GM21786 (cell line): Measurements from ENCODE around the gene ZNF467.
A peak's percentile ranks its signal among the peaks of the same experiment; 100 is the strongest.

Source experiments
- ATAC-seq: cut with Tn5 transposase; IDR thresholded peaks from one replicate; pipeline ENCODE4 v1.9.1; 2021; ENCODE audit not compliant: unreplicated experiment

The ZNF467 gene

DNA sequence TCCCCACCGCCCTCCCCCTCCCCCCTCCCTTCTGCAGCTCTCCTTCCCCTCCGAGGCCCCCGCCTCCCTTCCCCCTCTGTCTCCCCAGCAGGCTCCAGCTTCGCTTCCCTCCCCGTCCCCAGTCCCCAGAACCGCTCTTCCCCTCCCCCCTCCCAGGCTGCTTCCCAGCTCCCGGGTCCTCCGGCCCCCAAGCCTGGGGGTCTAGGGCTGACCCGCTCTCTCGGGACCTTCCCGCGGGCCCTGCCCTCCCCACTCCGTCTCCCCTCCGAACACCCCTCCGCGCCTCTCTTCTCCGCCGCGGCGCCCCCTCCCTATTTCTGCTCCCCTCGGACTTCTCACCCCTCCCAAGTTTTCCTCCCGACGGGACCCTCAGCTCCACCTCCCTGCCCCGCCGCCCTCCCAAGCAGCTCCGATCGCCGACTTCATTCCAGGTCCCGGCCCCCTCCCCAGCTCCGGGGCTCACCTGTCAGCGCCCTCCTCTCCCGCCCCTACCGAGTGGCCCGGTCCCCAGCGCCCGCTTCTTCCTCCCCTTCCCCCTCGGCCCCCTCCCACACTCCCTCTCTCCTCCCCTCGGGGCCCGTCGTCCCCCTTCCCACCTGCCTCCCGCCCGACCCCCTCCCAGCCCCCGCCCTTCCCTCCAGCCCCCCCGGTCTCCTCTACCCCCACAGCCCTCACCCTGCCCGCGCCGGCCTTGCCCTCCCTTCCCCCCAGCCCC is 990 bp downstream of the ZNF467 start:
- ATAC-seq = no peak

DNA sequence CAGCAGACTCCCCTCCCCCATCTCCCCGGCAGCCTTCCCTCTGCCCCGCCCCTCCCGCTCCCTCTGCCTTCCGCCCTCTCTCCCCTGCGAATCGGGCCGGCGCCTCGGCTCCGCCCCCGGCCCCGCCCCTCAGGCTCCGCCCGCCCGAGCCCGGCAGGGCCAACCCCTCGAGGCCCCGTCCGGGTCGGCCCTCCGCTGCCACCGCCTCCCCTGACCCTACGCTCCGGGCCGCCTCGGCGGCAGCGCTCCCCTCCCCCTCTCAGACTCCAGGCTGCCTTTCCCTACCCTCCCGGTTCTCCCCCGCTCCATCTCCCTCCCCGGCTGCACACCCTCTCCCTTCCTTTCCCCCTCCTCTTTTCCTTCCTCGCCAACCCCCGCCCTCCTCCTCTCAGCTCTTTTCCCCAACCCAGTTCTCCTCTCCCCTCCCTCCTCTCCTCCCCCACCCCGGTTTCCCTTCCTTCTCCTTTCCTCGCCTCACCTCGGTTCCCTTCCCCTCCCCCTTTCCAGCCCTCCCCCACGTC is 1.6 kb downstream of the ZNF467 start:
- ATAC-seq = peak; percentile 96

DNA sequence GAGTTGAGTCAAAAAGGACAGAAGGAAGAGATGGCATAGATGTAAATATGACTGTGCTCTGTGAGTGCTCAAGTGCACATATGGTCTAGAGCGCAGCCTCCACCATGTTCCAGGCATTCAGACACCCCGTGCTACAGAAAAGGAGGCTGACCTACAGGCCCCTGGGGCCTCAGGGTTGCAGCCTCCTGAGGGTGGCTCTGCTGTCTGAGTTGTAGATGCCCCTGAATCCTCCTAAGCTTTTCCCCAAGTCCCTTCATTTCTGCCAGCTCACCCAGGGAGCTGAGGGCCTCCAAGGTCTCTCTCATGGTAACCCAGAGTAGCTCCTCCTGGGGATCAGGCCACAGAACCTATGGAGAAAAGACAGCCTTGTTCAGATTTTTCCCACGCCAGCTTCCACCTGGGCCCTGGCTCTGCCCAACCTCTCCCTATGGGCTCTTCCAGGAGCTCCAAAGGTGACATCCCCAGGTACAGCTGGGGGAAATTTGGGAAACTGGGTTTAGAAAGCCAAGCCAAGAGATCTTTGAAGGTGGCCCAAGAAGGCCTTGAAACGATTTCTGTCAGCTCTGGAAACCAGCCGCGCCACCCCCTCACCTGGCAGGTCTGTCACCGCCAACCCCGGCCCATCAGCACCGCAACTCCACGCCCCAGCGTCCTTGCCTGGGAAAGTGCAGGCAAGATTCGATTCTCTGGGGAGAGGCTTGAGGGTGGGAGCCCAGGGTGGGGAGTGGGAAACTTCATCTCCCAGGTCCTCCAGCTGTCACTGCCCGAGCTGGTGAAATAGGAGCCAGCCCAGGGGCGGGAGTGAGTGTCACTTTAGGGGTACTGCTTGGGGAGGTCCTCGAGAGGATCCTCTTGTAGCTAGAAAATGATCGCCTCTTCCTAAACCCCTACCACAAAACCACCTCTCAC is 2.4 kb downstream of the ZNF467 start:
- peak; percentile 16 for ATAC-seq

DNA sequence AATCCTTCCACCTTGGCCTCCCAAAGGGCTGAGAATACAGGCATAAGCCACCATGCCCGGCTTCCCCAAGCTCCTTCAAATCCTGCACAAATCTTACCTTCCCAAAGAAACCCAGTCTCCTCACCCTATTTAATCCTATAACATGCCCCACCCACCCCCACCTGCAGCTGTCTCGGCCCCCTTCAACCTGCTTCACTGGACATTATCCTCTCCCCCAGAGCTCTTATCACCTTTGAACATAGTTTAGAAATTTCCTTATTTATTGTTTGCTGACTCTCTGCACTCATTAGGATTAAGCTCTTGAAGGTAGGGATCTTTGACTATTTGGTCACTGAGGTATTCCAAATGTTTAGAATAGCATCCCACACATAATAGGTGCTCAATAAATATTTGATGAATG is 3.5 kb downstream of the ZNF467 start:
- no peak for ATAC-seq

DNA sequence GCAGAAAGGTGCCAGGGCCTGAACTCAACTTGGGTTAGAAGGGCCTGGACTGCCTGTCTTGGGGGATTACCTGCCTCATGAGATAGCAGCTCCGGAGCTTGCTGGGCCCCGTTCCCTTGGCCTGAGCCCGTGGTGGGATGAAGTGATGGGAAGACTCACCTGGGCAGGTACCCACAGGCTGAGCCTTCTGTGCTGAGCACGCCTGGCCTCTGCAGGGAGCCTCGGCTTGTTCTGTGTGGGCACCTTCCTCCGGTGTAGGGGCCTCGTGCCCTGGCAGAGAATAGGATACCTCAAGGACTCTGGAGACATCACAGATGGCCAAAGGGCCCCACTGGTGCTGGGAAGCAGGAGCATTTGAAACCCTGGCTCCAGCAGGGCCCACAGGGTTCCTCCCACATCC is 4.5 kb downstream of the ZNF467 start:
- no peak for ATAC-seq

DNA sequence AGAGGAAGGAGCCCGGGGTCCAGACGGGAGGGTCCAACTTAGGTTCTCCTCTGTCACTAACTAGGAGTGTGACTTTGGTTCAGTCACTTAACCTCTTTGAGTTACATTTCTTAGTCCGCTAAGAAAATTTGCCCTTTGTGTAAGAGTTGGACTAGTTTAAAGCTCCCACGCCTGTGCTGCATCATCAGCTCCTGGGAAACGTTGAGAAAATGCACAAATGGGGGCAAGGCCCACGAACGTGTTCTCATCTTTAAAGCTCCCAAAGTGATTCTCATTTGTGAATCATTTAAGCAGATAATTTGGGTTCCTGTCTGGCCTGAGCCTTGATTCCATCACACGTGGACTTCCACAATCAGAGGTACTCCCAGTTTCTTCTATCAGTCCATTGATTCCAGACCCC is 6.3 kb downstream of the ZNF467 start:
- ATAC-seq = no peak

DNA sequence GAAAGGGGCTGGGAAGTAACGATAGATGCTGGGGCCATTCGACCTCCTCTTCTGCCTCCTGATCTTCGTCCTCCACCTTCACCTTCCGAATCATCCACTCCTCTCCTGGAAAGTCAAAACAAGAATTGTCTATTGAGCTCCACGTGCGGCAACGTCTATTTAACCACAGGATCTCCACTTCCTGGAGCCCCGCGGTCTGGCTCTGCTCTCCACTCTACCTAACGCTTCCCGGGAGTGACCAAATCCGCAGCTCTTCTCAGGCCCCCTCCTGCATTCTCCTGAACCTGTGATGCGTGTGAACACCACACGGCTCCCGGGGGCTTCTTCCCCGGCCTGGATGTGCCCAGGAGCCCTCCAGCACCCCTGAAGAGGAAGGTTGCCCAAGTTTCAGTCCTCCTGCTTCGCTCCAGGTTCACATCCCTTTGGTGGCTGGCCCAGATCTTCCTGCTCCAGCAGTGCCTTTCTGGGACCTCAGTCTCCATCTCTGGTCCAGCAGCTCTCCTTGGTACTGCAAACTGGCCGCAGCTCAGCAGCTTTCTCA is 7.2 kb downstream of the ZNF467 start:
- ATAC-seq = no peak

DNA sequence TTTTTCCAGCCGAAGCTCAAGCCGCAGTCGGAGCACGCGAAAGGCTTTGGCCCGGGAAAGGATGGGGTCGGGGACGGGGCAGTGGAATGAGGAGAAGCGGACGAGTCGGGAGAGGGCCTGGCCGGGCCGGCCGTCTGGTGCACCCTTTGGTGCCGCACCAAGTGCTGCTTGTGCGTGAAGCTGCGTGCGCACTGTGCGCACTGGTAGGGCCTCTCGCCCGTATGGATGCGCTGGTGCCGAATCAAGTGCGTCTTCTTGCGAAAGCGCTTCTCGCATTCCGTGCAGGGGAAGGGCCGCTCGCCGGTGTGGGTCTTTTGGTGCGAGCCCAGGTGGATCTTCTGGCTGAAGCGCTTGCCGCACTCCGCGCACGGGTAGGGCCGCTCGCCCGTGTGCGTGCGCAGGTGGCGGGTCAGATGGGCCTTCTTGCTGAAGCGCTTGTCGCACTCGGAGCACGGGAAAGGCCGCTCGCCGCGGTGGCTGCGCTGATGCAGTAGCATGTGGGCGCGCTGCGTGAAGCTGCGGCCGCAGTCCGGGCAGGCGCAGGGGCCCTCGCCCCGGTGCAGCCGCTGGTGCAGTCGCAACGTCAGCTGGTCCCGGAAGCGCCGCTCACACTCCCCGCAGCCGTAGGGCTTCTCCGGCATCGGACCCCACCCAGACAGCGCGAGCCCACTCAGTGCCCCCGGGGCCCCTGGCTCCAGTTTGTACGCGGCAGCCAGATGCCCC is 7.8 kb downstream of the ZNF467 start:
- no peak for ATAC-seq

DNA sequence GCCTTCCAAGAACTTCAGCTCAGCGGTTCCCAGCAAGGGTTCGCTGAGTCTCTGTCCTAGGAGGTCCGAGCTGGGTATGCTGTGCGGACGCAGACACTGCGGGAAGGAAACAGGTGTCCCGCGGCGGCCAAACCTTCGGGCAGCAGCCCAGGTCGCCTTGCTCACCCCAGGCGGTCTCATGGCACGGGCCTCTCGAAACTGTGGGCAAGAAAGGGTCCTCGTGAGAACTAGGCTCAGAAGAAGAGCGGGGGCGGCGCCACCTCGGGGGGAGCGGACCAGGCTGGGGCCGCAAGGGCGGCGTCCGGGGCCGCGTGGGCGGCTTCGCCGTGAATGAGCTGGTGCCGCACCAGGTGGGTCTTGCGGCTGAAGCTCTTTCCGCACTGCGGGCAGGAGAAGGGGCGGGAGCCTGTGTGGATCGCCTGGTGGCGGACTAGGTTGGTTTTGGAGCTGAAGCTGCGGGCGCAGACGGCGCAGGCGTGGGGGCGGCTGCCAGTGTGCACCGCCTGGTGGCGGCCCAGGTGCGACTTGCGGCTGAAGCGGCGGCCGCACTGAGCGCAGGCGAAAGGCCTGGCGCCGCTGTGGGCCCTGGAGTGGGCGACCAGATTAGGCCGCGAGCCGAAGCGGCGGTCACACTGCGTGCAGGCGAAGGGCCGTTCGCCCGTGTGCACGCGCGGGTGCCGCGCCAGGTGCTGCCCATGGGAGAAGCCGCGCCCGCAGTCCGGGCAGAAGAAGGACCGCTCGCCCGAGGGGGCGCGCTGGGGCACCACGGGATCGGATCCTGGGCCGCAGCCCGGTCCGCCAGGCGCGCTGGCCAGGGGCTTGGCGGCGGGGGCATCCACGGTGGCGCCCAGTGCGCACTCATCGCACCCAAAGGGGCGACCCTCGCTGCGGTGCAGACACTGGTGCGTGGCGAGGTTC is 8.6 kb downstream of the ZNF467 start:
- no peak for ATAC-seq

DNA sequence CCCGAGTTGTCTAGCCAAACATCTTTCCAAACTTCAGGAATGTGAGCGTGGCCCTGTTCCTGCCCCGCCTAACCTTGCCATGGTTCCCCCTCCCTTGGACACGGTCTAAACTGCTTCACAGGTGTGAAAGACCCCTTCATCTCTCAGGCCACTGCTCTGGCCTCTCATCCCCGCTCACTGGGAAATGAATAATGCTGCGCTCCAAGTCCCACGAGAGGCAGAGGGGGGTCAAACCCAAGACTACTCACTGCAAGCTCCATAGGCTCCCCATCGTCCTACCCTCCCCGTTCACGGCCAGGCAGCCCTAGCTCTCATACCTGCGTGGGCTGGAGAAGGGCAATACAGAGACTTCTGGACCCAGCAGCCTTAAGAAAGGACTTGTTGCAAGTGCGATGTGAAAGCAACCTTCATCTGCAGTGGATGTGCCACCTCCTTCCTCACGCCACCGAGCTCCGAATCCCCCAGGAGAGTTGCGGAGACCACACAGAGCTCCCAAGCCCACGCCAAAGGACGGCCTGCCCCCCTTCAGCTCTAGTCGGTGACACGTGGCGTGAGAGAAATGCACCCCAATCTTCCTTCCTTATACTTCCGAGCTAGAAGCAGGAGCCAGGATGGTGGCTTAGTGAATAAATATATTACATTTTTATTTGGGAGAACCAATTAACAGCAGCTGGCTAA is 9.7 kb downstream of the ZNF467 start:
- ATAC-seq = no peak

DNA sequence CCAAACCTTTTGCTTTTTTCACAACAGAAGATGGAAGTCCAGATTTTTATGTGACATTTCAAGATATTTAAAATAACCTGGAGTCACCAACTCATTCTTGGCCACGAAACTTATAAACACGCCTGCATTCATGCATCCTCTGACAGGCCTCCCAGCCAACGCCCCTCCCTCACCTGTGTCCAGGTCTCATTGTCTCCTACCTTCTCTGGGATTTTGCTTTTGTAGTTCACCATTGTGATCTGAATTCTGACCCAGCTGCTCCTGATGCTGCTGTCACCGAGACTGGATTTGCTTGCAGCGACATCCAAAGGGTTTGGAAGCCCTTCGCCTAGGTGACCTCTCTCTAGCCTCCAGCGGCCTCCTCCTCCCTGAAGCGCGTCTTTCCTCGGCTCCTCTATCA is 10.8 kb downstream of the ZNF467 start:
- ATAC-seq = no peak

DNA sequence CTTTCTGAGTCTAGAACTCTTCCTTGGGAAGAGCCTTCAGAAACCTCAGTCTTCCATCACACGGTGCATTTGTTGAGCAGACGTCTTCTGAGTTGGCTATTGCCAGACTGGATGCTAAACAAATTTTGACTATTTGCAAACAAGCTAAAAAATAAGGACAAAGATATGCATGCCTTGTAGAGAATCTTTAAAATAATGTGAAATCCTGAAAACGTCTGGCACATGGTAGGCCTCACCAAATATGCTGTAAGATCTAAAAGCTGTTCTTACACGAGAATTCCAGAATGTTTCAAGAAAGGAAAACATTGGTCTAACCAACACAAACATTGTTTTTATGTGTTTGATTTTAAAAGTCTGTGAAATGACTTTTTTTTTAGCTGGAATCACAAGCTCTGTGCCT is 11.3 kb downstream of the ZNF467 start:
- no peak for ATAC-seq

DNA sequence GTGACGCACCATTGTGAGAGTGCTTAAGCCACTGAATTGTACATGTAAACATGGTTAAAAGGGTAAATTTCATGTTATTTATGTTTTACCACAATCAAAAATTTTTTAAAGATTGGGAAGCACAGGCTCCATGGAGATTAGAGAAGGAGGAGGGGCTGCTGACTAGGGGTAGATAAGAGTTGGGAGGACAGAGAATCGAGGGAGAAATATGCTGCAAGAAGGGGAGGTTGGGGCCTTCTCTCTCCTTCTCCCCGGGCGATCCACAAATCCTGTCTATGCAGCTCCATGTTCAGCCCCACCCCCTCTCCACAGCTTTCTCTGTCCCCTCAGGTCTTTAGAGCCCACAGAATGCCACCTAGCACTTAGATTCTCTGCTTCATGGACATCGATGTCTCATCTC is 12.1 kb downstream of the ZNF467 start:
- no peak for ATAC-seq

DNA sequence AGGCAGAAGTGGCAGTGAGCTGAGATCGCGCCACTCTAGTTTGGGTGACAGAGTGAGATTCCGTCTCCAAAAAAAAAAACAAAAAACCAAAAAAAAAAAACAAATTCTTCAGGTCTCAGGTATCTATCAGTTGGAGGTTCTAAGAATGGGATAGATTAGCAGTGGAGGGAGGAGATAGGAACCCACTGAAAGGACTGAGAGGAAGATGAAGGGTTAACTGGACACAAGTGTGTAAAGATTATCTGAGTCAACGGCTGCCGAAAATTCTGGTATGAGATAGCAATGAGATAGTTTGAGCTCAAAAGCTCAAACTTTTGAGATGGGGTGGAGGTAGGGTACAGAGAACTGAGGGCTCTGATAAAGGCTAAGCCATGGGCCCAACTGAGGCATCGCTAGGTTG is 12.8 kb downstream of the ZNF467 start:
- no peak for ATAC-seq

DNA sequence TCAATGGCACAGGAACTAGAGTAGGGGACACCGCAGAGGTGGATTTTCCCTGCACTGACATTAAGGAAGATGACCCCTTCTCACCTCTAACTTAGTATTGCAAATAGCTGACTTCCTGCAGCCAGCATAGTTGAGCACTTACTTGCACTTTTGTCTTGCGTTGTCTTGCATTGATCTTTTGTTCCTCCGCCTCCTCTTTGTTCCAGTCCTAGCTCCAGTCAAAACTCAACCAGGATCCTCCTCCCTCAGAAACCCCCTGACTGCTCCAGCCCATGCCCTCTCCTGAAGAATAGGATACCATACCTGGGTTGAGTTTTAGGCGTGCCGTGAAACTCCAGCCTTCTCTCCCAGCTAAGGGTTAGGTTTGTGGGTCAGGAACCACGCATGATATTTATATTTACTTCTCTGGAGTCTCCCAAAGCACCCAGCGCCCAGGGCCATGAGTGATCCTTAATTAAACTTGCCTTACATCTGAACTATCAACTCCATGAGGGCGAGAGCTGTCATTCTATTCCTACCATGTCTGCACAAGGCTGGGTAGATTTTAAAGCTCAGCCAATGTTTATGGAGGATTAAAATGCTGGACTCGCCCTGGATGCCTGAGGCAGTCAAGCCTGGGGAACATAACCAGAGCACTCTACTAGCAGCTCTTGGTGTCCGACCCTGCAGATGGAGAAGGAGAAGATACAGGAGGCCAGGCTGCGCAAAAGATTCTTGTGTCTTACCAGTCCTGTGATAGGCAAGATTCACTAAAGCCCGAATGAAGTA is 14.1 kb downstream of the ZNF467 start:
- ATAC-seq = no peak

DNA sequence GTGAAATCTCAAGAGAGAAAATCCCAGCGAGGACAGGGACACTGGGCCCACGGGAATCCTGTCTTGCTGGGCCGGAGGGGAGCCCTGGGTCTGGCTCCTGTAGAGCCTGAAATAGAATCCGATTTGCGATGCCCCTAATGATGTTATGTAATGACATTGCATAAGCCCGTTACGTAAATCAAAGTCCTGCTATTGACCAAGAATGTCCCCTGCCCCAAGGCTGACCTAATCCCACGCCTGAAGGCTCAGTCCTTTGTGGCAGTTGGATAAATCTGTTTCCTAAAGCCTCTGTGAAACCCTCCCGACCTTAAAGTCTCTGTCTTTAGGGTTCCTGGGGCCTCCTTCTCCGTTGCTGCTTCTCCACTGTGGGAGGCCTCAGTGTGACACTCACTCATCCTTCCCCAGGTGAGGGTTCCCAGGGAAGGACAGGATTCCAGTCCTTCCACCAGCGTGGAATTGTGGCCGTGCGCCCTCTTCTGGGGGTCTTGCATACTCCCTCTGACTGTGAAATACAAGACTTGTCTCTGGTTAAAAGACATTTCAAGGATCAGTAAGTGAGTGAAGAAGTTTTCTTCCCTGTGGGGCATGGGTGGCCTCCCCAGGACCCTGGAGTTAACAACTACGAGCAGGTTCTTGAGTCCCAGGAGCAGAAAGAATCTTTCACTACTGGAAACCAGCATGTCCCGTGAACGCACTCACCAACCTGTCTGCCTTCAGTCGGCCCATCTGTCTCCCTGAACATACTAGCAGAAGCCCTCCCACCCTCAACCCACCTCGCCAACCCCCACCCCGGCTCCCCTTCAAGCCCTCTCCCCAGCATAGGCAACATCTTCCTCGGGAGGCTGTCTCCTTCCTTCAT is 19.8 kb downstream of the ZNF467 start:
- ATAC-seq = no peak

DNA sequence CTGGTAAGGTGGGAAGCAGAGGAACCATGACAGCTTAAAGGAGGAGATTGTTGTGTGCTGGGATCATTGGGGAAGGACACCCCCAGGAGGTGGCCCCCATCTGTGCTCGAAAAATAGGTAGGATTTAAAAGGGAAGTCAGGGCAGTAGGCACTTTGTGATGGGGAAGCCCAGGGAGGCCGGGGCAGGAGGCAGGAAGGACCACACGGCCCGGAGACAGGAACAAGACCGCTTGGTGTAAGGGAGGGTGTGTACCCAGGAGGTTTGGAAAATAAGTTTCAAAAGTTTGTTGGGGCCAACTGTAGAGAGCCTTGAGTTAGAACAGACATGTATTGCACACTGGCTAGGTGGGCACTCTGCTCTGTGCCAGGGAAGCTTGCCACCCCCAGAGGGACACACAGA is 20.7 kb downstream of the ZNF467 start:
- ATAC-seq = no peak
